Left lobe of liver (tissue), 2 donors: ENCODE measurements around the gene SNRNP200. TPM values are rescaled to one million over a fixed set of nuclear protein-coding genes. Genes with fewer than 3 reads are reported as not detected.

Experiments used
- ATAC-seq: fragments of 200-7000 bp; cut with Tn5 transposase; one replicate; pipeline ENCODE4 v1.9.1; 2020; ENCODE audit warnings: mild to moderate bottlenecking, moderate library complexity
- DNase-seq: peaks from one replicate; pipeline ENCODE4 v3.0.0-alpha.2; 2020; ENCODE audit warnings: low spot score
- total RNA-seq: library from RNA; stranded (reverse); gene quantifications from one replicate; pipeline ENCODE4 v1.2.1, GENCODE V29; 2021
- donor health status: DM: no; HTN: no; CAD: no; lungs with moderate emphysema.
- donor health status: DM: no; HTN: yes; CAD: no.

The SNRNP200 gene
- total RNA-seq, 1 donor from 2014 or later = 49.7 TPM

DNA sequence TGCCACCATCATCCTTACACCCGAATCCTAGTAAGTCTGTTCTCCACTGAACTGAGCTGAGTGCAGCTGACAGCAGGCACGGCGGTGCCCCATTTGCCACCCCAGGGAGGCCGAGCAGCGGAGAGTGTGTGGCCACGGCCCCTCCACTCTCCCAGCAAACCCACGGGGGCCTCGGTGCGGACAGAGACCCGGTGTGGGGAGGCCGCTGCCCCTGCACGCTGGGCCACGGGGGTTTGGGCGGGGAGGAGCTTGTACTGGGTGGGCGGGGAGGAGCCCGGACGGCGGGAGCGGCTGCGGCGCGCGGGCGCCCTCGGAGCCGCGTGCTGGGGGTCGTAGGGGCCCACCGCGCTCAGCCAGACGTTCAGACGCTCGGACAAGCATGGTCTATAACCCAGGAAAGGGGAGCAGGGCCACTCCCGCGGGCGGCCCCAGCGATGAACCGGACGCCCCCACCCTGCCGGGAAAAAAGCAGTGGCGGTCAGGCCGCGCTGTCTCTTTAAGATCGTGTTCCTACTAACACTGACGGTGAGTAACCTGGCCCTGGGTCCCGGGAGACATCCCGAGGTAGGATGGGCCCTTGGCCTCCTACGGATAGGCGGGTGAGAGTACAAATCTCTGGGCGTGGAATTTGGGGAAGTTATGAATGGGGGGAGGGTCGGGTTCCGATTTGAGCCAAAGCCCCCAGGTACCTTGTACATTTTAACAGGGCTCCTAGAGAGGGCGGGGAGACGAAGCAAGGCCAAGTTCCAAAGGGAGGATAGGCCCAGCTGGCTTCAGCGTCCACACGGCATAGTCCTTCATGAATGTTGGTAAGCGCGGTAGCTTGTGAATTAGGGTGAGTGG, 19.9 kb upstream of the SNRNP200 start, which contains the start of gene ITPRIPL1:
ITPRIPL1 (plus strand) TSS at position 277 of the 843 bp plus-strand sequence; CDS start at position 800, 523 bp downstream.
- DNase-seq (no peak), ATAC-seq (peak; percentile 17)

DNA sequence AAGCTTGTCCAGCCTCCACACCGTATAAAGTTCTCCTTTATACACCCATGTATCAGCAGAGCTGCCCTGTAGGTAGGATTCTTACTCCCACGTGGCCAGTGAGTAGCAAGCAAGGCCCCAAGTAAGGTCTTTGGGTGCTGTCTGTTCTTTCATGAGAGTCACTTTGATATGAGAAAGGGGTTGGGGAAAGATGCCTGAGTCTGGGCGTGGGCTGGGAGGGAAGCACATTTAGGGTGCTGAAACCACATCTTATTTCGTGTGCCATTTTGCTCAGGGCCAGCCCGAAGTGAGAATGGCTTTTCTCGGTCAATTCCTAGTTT, 19.3 kb upstream of the SNRNP200 start:
- no peak for DNase-seq
- ATAC-seq = no peak

DNA sequence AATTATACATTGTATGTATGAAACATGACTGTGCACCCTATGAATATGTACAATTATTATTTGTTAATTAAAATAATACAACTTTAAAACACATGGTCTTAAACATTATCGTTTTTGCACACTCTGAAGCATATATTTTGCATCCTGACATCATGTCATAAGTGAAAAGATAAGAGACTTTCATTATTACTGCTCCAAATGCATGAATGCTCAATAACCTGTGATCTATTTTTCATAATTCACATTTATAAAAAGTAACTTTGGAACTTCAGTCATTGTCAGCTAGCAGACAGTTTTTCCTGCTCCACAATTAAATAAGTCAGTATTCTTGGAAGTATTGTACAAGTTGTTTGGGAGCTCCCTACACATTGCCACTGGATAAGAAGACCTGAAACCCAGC, 18.5 kb upstream of the SNRNP200 start:
- DNase-seq (no peak), ATAC-seq (no peak)

DNA sequence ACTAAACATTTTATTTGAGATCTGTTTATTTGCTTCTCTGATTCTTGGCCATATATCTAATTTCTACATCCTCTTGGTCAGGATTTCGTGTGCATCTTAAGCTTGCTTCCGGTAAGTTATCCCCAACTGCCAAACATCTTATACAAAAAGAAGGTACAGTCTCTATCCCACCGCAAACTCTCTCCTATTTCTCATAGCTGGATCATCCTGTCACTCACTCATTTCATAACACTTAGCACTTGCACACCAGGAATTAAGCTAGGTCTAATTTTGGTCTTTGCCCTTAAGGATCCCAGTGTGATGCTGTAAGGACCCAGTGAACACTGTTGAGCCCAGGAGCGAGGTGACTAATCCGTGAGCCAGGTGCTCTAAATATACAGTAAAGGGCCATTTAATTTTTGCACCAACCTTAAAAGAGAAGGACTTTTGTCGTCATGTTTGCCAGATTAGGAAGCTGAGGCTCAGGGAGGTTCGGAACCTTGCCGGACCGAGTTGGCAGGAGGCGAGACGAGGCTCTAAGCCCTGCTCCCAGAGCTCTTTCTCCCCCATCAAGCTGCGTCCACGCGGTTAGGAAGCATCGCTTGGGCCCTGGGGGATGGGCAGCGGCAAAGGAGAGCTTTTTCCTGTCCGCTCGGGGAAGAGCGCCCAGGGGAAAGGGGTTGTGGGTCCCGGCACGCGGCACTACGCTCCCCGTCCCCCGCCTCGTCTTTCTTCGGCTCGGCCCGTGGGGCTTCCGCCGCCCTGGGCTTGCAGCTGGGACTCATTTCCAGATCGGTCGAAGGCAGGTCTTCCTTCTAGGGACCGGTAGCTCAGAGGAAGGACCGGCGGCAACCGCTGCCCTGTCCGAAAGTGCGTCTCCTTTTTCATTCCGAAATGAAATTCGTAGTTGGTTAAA, 15.6 kb upstream of the SNRNP200 start:
- ATAC-seq = peak; percentile 71
- DNase-seq = no peak

DNA sequence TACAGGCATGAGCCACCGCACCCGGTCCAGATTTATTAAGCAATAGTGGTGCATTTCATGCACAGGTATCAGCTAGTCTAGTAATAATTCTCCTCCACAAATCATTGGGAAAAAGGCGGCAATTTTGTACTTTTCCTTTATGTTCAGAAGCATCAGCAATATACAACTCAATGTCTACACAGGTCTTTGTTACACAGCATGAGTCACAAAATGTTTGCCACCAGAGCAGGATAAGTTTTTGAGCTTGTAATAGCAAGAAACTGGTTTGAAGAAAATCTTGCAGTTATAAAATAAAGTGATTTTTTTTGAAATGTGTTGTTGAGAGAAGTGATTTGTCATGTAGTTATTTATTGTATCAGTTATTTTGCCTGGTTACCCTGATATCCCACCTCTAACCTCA, 15.0 kb upstream of the SNRNP200 start:
- no peak for ATAC-seq
- no peak for DNase-seq

DNA sequence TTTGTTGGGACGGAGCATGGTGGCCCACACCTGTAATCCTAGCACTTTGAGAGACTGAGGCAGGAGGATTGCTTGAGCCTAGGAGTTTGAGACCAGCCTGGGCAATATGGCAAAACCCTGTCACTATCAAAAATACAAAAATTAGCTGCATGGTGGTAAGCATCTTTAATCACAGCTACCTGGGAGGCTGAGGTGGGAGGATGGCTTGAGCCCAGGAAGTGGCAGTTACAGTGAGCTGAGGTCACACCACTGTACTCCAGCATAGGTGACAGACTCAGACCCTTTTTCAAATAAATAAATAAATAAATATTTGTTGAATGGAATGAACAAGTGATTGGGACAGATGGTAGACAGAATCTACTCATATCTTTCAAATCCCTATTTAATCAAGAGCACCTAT, 14.1 kb upstream of the SNRNP200 start:
- ATAC-seq (no peak), DNase-seq (no peak)

DNA sequence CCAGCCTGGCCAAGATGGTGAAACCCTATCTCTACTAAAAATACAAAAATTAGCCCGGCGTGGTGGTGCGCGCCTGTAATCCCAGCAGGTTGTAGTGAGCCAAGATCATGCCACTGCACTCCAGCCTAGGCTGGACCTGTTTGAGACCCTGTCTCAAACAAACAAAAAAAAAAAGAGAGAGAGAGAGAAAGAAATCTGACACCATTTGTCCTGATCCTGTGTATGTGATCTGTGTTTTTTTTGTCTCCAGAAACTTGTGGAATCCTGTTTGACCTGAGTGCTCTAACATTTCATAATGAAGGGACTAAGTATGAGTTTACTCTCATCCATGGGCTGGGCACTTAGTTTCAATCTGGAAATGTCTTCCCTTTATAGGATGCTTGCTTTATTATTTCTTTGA, 13.4 kb upstream of the SNRNP200 start:
- no peak for DNase-seq
- no peak for ATAC-seq

DNA sequence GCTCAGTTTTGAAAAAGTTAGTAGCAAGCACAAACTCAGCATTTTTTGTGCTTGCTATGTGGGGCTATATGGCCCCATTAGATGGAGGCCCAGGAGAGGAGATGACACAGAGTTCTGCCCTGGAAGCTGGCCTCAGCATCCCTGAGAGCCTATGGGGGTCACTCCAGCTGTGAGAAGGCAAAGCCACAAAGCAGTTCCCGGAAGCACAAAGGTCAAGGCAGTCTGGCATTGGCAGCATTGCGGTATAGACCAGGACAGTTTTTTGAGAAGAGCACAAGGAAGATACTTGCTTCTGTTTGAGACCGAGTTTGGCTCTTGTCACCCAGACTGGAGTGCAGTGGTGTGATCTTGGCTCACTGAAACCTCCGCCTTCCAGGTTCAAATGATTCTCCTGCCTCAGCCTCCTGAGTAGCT, 12.2 kb upstream of the SNRNP200 start:
- DNase-seq (no peak), ATAC-seq (no peak)

DNA sequence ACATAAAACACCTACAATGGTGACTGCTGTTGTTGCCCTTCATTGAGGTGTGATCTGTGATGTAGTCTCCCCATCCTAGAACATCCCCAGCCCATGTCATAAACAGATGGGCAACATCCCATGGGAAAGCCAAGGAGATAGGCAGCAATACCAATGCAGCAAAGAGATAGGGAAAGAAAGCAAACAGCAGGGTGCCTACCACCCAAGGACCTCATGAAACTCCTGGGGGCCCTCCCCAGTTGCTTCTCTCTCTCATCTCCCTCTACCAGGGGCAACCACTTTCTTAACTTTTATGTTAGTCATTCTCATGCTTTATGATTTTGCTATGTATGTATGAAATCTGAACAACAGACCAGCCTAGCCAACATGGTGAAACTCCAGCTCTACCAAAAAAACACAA, 11.7 kb upstream of the SNRNP200 start:
- no peak for DNase-seq
- ATAC-seq = no peak

DNA sequence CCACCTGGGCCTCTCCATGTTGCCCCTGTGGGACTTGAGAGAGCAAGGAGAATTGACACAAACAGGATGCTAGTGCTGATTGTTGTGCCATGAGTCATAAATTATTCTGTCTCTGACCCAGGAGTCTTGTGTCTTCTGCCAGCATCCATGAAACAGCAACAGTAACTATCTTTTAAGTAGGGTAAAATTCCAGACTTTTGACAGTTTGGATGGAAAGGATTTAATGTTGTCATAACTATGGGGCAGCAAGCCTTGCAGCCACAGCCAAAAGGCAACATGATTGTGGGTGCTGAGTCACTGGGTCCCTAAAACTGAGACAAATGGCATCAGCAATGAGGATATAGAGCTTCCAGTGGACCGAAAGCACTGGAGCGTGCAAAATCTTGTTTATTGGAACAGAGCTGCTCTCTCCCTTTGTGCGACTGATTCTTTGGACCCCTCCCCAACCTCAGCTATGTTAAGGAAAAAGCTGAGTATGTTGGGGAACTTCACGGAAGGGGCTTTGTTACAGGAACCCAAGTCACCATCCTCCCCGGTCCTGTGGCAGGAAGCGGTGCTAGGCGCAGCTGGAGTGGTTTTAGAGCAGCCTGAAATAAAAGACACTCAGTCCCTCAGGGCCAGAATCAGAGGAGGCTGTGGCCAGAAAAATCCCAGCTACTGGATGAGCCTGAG, 10.2 kb upstream of the SNRNP200 start:
- DNase-seq = no peak
- ATAC-seq = no peak

DNA sequence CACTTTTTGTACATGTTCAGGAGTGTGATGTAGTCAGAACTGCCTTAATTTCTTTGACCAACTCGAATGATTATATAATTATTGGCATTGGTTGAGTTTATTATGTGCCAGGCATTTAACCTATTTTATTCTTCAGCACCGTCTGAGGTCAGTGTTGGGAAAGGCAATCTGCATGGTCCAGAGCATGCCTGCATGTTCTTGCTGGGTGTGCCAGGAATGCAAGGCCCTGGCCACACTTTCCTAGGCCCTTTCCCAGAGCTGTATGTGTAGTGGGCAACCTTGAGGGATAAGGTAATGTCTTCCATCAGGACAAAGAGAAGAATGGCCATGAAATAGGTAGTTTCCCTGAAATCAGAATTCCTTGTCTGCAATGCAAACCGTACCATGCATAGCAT, 9.7 kb upstream of the SNRNP200 start:
- no peak for ATAC-seq
- no peak for DNase-seq

DNA sequence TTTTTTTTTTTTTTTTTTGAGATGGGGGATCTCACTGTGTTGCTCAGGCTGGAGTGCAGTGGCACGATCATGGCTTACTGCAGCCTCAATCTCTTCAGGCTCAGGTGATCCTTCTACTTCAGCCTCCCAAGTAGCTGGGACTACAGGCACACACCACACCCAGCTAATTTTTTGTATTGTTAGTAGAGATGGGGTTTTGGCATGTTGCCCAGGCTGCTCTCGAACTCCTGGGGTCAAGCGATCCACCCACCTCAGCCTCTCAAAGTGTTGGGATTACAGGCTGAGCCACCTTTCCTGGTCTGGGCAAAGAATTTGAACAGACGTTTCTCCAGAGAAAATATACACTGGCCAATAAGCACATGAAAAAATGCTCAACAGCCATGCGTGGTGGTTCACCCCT, 2.9 kb upstream of the SNRNP200 start:
- no peak for DNase-seq
- no peak for ATAC-seq

DNA sequence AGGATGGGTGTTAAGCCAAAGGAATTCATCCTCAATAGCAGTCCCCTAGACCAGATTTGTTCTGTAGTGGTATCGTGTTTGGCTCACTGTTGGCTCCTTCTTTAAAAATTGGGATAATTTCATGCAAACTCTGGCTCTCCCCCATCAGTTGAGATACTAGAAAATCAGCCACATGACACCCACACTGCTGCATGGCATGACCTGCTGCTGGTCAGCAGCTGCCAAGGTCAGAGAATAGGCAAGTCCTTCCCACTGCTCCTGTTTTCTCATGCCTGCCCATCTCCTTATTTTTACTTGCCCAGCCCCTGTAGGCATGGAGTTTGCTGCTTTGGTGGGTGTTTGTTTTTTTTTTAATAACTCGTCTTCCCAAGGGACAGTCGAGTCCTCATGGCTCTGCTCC, 1.0 kb upstream of the SNRNP200 start:
- DNase-seq (no peak), ATAC-seq (no peak)

DNA sequence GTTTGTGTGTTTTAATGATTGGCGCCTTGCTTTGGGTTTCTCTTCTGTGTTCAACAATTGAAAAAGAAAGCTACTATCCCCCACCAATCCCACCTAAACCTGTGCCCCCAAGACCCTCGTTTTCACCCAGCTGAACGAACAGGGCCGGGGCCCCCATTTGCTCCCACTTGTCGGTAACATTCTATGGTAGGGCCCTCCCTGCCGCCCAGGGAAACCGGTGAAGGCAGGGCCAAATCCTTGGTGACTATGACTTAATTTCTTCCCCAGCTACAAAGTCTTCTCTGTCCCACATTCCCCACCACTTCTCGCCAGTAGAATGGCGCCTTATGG, 598 bp upstream of the SNRNP200 start:
- no peak for ATAC-seq
- DNase-seq = no peak

DNA sequence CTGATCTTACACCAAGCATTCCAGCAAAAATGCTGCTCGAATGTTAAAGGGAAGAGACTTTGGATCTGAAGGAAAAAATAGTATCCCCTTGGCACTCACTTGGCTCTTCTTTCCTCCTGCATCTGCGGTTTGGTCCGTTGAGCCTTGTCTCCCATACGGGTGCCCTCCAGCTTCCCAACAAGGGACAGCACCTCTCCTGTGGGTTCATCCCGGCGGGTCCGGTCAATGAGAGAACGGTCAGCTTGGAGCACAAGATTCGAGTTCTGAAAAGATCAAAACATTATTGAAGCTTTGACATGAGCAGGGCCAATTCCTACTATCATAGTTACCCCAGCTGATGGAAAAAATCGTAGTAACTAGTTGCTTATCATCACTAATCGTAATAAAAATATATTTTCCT, 740 bp downstream of the SNRNP200 start:
- DNase-seq = no peak
- ATAC-seq = no peak

DNA sequence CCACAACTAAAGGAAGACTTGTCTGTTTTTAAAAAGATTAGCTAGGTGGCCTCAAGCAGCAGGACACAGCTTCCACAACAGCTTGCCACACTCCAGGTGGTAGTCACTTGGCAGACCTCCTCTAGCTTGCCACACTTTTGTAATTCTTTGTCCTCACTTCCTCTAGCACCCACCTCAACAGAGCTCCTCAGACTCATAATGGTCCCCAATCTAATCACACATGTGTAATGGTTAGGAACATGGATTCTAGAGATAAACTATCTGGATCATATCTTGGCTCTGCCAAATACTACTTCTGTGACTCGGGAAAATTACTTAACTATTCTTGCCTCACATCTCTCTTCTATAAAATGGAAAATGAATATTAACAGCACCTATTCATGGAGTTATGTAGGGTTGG, 3.5 kb downstream of the SNRNP200 start:
- no peak for DNase-seq
- ATAC-seq = no peak

DNA sequence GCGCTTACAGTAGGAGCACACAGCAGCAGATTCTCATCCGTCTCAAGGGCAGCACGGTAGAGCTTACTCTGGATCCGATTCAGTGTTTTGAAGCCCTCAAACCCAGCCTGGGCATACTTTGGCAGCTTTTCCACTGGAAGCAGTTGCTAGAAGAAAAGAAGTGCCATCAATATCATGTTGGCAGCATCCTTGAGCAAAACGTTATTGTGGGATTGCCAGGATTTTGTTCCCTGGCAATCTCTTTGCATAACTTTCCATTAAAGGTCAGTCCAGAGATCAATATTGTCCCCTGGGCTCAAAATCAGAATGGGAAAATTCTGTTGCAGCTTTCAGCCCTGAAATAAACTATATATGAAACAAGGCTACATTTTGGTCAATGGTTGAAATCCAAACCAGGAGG, 8.4 kb downstream of the SNRNP200 start:
- peak; percentile 87 for ATAC-seq

DNA sequence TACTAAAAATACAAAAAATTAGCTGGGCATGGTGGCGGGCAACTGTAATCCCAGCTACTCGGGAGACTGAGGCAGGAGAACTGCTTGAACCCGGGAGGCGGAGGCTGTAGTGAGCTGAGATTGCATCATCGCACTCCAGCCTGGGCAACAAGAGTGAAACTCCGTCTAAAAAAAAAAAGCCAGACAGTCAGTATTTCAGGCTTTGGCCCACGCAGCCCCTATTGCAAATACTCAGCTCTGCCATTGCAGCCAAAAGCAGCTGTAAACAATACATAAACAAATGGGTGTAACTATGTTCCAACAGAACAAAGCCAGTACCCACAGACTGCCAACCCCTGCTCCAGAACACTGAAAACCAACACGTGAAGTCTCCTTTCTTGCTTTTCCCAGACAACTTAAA, 11.1 kb downstream of the SNRNP200 start:
- peak; percentile 38 for ATAC-seq
- DNase-seq = peak; percentile 52

More for the DNA sequence above, 8.4 kb downstream of the SNRNP200 start:
- DNase-seq = peak; percentile 79

DNA sequence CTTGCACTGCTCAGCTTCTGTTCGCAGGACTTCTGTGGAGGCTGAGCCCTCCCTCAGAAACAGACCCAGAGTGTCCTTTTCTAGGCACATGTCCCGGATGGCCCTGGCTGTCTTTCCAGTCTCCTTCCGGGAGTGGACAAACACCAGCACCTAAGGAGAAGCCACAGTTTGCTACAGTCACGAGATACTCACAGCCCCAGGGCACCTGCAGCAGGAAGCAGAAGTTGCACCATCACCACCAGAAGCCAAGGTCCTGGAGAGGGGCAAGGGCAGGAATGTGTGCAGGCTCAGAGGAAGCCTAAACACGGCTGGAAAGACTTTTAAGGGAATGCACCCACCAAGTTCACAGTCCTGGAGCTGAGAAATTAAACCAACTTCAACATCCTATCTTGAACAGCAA, 13.6 kb downstream of the SNRNP200 start:
- ATAC-seq = no peak
- DNase-seq = no peak

DNA sequence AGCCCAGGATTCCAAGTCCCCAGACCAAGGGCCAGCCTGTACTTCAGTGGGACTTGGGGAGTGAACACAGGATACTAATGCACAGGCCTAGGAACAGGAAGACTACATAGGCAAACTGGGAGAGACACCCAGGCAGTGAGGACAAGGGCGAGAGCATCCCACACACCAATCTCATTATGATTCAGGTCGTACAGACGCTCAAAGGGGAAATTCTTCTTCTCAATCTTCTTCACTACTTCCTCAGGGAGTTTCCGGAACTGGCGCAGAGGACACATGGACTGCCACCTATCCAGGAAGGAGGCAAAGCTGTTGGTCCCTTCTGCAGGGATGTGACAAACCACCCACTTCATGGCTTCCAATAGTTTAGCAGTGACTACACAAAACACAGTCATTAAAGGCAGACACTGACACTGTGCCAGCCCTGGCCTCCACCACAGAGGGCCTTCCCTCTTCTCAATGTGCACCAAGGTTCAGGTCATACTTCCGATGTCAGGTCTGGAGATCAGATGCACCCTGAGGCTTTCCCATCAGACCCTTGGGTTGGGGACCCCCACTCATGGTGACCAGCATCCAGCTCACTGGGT, 18.0 kb downstream of the SNRNP200 start:
- no peak for DNase-seq
- ATAC-seq = no peak

DNA sequence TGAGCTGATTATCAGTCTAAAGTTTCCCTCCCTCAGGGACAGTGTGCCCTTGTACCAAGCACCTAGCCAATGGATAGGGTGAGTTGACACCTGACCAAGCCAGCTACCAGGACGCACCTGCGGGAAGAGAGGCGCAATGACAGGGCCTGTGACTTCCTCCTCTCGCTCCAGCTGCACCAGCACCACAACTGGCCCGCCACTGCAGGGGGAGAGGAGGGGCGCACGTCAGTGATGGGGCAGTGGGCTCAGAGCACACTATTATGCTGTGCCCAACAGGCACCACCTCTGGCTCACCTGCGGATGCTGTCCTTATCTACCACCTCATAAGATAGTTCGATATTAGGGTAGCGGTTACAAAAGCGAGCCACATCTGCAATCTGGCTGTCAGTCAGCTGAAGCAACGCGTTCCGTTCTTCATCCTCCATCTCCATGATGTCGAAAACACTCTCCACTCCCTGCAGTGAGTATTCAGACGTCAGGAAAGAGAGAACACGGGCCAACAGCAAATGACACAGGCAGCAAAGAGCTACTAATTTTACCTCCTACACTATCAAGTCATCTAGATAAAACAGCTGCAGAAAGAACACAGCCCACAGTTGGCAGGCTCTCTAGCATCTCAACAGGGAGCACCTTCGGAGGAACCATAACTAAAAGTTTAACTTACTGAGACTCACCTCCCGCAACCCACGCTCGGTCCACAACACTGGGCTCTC, 28.4 kb downstream of the SNRNP200 start:
- no peak for ATAC-seq
- no peak for DNase-seq
